SK-N-SH (cell line): Measurements from ENCODE around the gene FNDC3B.

Experiments
- ELF1 ChIP-seq: IDR thresholded peaks from 2 replicates; pipeline ENCODE4 v1.4.0; 2012
- JUND ChIP-seq: IDR thresholded peaks from 2 replicates; pipeline ENCODE4 v1.4.0; 2012
- TAF1 ChIP-seq: IDR thresholded peaks from 2 replicates; pipeline ENCODE4 v1.6.1; 2012; ENCODE audit warnings: low read depth, mild to moderate bottlenecking, low read length, moderate library complexity, borderline replicate concordance
- TF ChIP-seq, protein P1 (sequence below): fragments of 200-600 bp; sonication (generic); IDR thresholded peaks from 2 replicates; pipeline ENCODE4 v1.6.1; 2017; ENCODE audit warnings: antibody characterized with exemption, mild to moderate bottlenecking, moderate library complexity
- TF ChIP-seq, protein P2 (sequence below): IDR thresholded peaks from 2 replicates; pipeline ENCODE4 v1.4.0; 2012; ENCODE audit warnings: low read depth, borderline replicate concordance
- TF ChIP-seq, protein P3 (sequence below): fragments of 150-350 bp; IDR thresholded peaks from 2 replicates; pipeline ENCODE4 v1.6.1; 2016; ENCODE audit warnings: mild to moderate bottlenecking, low read depth, low read length
- TF ChIP-seq, protein P4 (sequence below): IDR thresholded peaks from 2 replicates; pipeline ENCODE4 v1.6.1; 2012; ENCODE audit warnings: mild to moderate bottlenecking, low read depth, low read length, moderate library complexity

DNA sequence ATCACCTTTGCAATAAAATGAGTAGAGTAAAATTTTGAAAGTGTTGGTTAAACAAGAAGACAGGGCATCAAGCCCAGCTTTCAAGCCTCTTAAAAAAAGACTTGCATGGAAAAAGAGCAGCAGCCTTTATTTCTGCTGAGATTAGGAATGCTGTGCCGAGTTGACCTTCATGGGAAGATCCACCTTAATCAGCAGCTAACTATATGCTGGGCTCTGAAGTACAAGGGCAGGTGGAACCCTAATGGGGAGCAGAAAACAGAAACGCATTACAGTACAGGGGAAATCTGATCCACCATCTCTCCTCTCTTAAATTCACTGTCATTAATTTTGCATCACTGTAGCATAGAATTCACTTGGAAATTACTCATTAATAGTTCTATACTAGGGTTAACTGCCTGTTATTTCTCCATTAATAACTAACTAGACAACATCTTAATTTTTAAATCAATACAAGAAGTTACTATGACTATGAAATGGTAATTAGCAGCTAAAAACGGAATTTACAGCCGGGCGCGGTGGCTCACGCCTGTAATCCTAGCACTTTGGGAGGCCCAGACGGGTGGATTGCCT, 275.3 kb downstream of the FNDC3B start:
- TF ChIP-seq, protein P1, sequence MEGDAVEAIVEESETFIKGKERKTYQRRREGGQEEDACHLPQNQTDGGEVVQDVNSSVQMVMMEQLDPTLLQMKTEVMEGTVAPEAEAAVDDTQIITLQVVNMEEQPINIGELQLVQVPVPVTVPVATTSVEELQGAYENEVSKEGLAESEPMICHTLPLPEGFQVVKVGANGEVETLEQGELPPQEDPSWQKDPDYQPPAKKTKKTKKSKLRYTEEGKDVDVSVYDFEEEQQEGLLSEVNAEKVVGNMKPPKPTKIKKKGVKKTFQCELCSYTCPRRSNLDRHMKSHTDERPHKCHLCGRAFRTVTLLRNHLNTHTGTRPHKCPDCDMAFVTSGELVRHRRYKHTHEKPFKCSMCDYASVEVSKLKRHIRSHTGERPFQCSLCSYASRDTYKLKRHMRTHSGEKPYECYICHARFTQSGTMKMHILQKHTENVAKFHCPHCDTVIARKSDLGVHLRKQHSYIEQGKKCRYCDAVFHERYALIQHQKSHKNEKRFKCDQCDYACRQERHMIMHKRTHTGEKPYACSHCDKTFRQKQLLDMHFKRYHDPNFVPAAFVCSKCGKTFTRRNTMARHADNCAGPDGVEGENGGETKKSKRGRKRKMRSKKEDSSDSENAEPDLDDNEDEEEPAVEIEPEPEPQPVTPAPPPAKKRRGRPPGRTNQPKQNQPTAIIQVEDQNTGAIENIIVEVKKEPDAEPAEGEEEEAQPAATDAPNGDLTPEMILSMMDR, result no peak
- TF ChIP-seq JUND, result no peak
- TF ChIP-seq, protein P2, sequence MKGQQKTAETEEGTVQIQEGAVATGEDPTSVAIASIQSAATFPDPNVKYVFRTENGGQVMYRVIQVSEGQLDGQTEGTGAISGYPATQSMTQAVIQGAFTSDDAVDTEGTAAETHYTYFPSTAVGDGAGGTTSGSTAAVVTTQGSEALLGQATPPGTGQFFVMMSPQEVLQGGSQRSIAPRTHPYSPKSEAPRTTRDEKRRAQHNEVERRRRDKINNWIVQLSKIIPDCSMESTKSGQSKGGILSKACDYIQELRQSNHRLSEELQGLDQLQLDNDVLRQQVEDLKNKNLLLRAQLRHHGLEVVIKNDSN, result no peak
- TF ChIP-seq, protein P3, sequence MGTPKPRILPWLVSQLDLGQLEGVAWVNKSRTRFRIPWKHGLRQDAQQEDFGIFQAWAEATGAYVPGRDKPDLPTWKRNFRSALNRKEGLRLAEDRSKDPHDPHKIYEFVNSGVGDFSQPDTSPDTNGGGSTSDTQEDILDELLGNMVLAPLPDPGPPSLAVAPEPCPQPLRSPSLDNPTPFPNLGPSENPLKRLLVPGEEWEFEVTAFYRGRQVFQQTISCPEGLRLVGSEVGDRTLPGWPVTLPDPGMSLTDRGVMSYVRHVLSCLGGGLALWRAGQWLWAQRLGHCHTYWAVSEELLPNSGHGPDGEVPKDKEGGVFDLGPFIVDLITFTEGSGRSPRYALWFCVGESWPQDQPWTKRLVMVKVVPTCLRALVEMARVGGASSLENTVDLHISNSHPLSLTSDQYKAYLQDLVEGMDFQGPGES, result no peak
- TF ChIP-seq, protein P4, sequence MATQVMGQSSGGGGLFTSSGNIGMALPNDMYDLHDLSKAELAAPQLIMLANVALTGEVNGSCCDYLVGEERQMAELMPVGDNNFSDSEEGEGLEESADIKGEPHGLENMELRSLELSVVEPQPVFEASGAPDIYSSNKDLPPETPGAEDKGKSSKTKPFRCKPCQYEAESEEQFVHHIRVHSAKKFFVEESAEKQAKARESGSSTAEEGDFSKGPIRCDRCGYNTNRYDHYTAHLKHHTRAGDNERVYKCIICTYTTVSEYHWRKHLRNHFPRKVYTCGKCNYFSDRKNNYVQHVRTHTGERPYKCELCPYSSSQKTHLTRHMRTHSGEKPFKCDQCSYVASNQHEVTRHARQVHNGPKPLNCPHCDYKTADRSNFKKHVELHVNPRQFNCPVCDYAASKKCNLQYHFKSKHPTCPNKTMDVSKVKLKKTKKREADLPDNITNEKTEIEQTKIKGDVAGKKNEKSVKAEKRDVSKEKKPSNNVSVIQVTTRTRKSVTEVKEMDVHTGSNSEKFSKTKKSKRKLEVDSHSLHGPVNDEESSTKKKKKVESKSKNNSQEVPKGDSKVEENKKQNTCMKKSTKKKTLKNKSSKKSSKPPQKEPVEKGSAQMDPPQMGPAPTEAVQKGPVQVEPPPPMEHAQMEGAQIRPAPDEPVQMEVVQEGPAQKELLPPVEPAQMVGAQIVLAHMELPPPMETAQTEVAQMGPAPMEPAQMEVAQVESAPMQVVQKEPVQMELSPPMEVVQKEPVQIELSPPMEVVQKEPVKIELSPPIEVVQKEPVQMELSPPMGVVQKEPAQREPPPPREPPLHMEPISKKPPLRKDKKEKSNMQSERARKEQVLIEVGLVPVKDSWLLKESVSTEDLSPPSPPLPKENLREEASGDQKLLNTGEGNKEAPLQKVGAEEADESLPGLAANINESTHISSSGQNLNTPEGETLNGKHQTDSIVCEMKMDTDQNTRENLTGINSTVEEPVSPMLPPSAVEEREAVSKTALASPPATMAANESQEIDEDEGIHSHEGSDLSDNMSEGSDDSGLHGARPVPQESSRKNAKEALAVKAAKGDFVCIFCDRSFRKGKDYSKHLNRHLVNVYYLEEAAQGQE, result no peak
- no peak for TF ChIP-seq TAF1
- no peak for TF ChIP-seq ELF1
